Epidermal melanocyte (primary cell): ENCODE measurements around the gene DLGAP1.

Source experiments
- DNase-seq: peaks from one replicate; pipeline ENCODE4 v3.0.0; 2011; ENCODE audit warnings: low spot score; ENCODE audit not compliant: insufficient read length

DLGAP1 gene

DNA sequence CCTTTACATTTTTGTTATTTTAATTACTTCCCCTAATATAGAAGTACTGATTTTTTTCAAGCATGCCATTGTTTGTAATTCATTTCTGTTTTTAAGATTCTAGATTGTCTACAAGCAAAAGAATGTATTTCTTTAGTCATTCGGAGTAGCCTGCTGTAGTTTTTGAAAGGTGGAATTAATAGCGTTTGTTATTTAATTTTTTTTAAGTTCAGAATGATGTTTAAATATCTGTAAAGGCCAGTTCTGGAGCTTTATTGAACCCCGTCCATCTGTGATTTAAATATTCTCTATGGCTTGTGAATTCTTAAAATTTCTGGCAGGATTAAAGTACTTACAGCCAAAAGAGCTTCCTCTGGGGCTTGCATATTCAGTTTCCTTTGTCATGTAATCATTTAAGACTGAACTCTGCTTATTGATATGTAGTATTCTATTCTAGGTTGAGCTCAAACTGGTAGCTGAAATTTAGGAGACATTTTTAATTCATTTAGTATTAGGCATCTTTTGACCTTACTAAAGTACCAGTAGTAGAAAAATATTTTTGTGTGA, 999.9 kb downstream of the DLGAP1 start:
- DNase-seq, result no peak

DNA sequence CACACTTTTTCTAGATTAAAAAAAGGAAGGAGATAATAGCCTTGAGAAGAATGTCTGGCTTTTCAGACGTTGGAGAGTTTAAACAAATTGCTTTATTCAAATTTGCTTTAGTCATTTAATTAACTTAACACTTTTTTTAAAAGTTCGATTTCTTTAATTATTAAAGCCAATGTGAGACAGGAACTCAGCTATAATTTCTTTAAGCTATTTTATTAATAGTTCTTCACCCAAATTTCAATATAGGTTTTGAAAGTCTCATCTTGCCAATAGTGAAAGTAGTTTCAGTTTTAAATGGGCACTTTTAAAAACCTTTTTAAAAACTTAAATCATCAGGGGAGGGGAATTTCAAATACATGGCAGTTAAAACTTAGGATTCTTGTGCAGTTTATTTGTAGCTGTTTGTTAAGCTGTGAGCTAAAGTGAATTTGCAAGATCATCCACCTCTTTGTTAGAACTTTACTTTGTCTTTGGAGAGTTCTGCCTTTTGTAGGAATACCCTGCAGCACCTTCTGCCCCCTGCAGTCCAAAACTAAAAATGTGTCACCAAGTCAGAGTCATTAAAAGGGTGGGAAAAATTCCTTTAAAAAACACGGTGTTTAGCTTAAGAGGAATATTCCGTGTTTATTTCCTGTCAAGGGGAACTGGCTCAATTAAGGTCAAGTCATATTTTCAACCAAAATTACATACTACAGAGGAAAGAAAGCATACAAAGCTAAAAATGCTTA, 1000.6 kb downstream of the DLGAP1 start:
- DNase-seq, result no peak

DNA sequence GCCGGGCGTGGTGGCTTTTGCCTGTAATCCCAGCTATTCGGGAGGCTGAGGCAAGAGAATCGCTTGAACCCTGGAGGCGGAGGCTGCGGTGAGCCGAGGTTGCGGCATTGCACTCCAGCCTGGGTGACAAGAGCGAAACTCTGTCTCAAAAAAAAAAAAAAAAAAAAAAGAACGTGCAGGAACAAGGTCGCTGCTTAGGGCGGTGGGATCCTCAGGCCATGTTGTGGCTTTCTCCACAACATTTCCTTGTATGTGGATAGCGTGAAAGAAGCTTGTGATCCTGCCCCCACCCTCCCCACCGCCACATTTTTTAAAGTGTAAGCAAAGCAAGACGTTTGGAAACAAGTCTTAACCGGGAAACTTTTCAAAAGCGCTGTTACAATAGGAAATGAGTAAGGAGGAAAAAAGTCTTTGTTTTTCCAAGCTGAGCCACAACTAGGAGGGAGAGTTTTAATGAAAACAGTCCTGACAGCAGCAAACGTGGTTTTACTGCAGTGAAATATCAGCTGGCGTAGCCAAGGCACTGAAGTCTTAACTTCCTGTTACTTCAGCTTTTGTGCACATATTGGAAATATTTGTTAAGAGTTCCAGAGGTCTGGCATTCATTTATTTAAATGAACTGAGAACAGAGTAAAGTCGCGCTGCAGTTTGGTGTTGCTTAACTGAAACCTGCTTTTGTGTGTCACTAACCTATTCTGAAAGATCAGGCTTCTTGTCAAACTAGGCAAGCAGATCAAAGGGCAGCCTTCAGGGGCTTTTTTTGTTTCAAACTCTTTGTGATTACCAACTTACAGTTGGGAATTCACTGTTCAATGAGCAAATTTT, 1001.4 kb downstream of the DLGAP1 start:
- DNase-seq, result peak; percentile 29

DNA sequence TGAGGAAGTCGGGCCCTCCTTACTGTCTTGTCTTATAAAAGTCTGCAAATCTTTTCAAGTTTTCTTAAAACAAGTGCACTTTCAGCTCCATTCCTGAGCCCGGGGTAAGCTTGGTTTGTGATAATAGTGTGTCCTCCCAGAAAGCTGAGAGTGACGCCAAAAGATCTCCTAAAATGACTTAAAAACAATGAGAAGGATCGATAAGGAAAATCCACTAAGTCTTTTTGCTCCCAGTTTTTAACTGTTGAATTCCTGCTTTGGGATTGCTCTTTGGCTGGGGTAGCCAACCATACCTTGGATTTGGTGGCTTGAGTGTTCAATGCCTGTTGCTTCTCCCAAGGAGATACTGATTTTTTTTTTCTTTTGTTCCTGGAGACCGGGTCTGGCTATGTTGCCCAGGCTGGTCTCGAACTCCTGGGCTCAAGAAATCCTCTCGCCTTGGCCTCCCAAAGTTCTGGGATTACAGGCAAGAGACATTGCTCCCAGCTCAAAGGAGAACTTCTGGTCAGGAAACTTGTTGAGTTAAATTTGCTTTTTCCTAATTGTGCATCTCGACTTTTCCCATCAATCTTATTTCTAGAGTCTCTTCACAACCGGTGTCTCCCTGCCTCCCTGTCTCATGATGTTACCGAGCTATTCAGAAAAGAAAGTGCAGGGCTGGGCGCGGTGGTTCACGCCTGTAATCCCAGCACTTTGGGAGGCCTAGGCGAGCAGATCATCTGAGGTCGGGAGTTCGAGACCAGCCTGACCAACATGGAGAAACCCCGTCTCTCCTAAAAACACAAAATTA, 1002.2 kb downstream of the DLGAP1 start:
- no peak for DNase-seq

DNA sequence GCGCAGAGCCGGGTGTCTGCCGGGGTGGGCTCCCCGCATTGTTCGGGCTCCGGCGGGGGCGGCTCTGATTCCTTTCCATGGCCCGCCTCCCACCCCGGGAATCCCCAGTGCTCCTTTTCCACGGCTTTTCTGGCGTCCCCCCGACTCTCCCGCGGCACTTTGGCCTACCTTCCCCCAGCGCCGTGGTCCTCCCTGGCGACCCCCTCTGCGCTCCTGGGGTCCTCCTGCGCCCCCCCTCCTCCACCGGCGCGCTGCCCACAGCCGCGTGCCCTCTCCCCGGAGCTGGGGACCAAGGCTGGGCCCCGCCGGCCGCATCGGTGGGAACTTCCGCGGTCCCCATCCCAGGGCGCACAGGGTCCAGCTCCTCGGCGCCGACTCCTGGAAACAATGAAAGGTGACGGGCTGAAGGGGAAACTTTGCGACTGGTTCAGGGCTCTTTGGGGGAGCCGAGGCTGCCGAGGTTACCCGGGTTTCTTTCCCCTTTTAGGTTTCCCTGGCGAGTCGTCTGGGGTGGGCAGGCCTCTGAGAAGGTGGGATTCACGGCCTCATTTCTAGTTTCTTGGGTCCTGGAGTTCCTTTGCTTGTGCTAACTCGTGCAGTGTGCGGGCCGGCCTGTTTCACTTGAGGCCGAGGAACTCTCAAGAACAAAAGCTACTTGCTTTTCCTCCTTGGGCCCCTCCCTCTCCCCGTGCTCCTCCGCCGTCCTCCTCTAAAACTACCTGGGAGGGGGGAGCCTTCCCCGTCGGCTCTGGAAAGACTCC, 1002.9 kb downstream of the DLGAP1 start:
- no peak for DNase-seq

DNA sequence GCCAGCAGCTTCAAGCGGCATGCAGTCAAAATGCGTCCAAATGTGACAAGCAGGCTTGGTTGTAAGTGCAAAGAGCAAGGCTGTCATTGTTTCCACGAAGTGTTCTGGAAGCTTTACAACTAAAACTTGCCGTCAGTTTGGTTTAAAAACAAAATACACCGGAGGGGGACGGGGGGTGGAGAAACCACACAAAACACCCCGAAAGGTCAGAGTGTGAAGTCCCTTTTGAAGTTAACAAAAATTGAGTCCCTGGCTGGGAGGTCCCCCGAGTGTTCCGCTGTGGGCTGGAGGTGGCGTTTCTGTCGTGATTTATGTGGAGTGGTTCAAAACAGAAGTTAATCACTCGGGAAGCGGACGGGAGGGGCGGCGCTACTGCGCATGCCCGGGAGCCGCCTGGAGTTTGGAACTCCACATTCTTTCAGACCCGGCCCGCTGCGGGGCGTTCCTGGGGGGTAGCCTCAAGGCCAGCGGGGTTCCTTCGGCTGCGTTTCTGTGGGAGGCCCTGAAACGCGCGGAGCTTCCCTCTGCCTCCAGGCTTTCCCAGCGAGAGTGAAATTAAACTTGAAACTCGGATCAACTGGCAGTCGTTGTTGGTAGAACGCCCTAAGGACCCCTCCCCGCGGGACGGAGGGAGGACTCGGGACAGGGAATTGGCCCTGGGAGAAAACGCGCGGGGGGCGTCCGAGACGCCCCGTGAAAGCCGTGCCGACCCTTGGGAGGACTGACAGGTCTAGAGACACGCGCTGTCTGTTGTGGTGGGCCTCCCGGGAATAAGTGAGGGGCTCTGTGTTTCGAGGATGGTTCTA, 1003.7 kb downstream of the DLGAP1 start:
- DNase-seq, result no peak

DNA sequence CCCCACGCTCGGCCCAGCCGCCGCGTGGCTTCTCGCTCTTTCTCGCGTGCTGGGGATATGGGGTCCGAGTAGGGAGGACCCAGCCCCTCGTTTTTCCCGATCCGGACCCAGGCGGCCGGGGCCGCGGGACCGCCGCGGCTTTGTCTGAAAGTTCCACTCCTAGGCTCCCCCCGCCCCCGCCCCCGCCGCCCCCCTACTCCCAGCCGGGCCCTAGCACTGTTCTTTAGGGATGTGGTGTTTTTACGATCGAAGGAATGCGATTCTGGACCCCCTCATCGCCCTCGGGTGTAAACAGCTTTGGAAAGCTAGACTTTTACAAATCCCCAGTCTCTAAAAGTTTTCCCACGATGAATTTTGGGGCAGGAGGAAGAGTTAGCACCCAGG, 1004.3 kb downstream of the DLGAP1 start:
- DNase-seq, result no peak

DNA sequence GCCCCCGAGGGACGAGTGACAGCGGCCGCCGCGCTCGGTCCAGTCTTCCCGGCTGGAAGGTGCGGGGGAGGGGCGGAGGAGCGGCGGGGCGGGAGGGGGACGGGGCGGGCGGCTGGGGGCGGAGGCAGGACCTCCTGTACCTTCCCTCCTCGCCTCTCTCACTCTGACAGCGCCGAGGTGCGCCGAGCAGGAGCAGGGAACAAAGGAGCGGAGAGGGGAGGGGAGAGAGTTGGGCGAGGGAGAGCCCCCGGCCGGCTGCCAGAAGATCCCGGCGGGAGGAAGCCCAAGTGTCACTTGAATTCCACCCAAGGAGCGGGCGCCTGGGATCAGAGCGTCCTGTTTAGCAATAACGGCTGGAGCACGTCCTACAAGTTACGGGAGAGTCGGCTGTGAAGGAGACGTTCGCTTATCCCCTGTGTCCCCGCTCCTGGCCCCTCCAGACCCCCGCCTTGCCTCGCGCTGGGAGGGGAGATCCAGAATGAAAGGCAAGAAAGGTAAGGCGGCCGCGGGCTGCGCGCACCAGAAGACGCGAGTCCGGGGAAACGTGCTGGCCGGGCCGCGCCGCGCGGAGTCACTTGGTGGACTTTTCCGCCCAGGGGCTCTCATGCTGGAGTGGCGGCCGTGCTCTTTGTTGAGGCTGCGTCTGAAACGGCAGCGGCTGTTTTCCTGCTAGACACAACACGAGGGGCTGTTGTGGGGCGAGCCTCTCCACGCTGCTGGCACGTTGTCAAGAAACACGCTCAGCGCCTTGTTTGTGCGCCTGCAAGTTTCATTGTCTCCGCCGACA, 1004.9 kb downstream of the DLGAP1 start, which contains the start of gene TGIF1:
Gene TGIF1, plus strand, starts transcription at position 161 of the 787 bp plus-strand sequence. Its CDS starts 318 bp downstream, at position 479.
- DNase-seq, result no peak

DNA sequence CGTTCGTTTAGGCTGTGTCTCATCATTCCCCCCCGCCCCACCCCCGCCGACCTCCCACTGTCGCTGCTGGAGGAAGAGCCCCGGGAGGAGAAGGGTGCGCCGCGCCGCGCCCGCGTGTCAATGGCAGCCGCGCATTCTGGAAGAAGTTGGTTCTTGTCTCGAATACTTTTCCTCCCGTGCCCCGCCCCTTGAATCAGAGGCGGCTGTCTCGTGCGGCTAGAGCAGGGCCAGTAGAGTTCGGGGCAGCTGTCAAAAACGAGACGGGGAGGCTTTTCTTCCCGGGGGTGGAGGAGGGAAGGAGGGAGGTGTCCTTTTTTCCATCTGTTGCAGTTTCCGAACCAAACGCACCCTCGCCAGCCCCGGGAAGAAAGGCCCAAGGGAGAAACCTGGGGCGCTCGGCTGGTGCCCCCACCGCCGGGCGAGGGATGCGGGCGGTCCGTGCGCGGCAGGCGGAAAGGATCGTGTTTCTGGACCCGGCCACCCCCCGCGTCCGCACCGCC, 1005.5 kb downstream of the DLGAP1 start:
- no peak for DNase-seq

DNA sequence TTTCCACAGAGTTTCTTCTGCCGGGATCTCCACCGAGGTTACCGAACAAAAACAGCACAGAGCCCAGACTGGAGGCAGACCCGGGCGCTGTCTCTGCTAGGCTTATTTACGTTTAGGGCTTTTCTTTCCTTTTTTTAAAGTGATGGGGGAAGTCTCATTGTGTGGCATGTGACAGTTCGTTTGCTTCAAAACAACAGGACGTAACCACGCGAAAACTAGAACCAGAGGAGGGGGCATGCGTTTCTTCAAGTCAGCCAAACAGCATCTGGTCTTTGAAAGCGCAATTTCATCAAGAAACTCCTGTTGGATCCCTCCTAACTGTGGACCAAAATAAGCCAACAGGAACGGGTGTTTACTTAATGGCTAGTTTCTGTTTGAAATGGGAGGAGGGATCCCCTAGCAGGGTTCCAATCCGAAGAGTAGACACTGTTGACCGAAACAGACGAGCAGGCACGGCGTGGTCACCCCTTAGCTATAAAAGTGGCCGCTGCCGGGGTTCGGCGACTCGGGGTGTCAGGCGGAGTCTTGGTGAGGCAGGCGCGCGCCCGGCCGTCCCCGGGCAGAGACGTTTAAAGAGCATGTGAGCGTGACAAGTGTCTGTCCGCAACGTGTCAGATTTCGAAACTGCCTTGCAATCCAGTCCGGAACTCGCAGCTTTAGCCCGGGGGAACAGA, 1006.1 kb downstream of the DLGAP1 start:
- DNase-seq, result no peak

DNA sequence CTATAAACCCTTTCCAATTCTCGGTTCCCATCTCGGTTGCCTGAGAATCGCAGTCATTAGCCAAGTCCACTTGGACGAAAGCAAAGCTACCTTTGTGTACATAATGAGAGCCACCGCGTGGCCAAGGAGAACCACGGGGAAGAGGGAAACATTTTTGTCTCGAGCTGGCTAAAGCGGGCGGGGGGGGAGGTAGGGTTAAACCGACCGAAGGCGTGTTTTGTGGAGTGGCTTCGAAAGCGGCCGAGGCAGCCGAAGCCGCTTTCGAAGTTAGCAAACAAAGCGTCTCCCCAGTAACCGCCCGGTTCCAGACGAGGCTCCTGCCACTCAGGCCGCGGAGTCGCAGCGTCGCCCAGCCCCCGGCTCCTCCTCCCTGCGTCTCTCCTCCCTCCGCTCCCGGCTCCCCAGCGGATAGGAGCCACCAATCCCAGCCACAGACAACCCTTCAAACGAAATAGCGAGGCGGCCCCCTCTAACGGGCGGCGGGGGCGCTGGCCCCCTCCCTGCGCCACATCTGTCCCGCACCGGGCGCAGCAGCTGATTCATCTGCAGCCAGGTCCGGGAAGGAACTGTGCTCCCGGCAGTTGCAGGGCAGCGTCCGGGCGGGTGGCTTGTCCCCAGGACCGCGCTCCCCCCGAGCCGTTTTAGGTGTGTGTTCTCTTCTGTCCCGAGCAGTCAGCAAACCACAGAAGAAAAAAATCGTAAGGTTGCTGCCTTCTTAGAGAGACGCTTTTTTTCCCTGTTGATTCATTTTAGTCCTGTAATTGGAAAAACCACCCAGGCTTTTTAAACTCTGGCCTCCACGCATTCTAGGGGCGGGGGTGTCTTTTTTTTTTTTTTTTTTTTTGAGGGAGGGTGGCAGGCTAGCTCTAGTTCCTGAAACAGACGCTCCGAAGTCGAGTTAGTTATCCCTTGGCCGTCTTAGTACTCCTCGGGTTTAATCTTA, 1006.9 kb downstream of the DLGAP1 start:
- DNase-seq, result no peak

DNA sequence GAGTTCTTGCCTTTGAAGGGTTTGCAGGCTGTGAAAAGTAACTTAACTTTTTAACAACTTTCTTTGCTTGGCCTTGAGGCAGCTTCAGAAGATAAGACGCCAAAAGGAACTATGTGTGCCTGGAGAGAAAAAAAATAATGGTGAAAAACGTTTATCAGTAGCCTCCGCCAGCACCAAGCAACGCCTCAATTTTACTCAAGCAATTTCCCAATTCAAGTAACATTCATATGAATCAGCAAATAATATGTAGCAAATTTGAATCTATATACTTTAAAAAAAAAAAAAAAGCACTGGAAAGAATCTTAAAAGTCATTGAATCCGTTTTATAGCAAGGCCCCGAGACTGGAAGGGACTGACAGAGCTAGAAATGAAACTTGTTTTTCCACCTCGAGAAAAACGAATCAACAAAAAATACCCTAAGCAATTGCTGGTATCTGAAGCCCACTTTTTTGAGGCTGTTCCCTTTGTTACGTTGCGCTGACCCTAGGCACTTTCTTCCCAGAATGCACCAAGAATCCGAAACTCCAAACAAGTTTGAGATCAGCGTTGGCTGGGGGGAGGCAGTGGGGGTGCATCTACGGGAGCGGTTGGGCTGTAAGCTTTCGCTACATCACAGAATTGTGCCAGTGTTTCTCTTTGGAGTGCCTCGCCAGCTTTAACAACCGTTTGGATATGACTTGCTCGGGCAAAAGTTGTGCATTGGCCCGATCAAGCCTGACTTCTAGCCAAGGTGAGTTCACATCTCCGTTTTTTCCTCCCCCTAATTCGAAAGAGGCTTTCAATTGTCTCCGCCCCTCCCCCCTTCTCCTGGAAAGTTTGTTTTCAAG, 1007.8 kb downstream of the DLGAP1 start:
- no peak for DNase-seq
